Spleen (tissue), 11 donors: ENCODE data around the gene PHACTR1. TPM values are rescaled to one million over a fixed set of nuclear protein-coding genes. Genes with fewer than 3 reads are reported as not detected.

Experiments
- DNase-seq: peaks from one replicate; pipeline ENCODE4 v3.0.0-alpha.2; 2020
- H3K27ac ChIP-seq, 8 donors: fragments of 200-600 bp; sonication (generic) in 7 of 8; 1 replicate in 4 of 8; 2 replicates in 4 of 8; pipeline versions ENCODE4 v1.5.0 to v1.8.0; 2016 to 2021; ENCODE audit warnings: inconsistent platforms in 4 of 8, mild to moderate bottlenecking in 4 of 8, moderate library complexity in 1 of 8
- H3K27me3 ChIP-seq, 7 donors: fragments of 200-600 bp; sonication (generic) in 6 of 7; replicated peaks in 1 of 7; 1 replicate in 4 of 7; 2 replicates in 3 of 7; pipeline versions ENCODE4 v1.5.0 to v1.8.0; 2016 to 2021; ENCODE audit warnings: inconsistent platforms in 3 of 7, mild to moderate bottlenecking in 1 of 7
- H3K36me3 ChIP-seq, 6 donors: fragments of 200-600 bp; sonication (generic) in 5 of 6; 1 replicate in 4 of 6; 2 replicates in 2 of 6; pipeline versions ENCODE4 v1.5.0 to v1.8.0; 2016 to 2021; ENCODE audit warnings: inconsistent platforms in 2 of 6
- H3K4me1 ChIP-seq, 6 donors: fragments of 200-600 bp; sonication (generic) in 5 of 6; 1 replicate in 3 of 6; 2 replicates in 3 of 6; pipeline versions ENCODE4 v1.5.0 to v1.8.0; 2016 to 2021; ENCODE audit warnings: inconsistent platforms in 3 of 6
- H3K4me3 ChIP-seq, 8 donors: fragments of 200-600 bp; sonication (generic) in 7 of 8; 1 replicate in 4 of 8; 2 replicates in 4 of 8; pipeline versions ENCODE4 v1.5.0 to v1.8.0; 2016 to 2021; ENCODE audit warnings: inconsistent platforms in 4 of 8, mild to moderate bottlenecking in 4 of 8, moderate library complexity in 2 of 8
- H3K9me3 ChIP-seq, 8 donors: fragments of 200-600 bp; sonication (generic) in 7 of 8; 1 replicate in 4 of 8; 2 replicates in 4 of 8; pipeline versions ENCODE4 v1.5.0 to v1.8.0; 2016 to 2021; ENCODE audit warnings: inconsistent platforms in 4 of 8
- POLR2A ChIP-seq, 3 donors: fragments of 450-650 bp; IDR thresholded peaks; one replicate each; pipeline ENCODE4 v1.5.1; 2017; ENCODE audit warnings: antibody characterized with exemption in 3 of 3, mild to moderate bottlenecking in 1 of 3
- POLR2AphosphoS5 ChIP-seq, 3 donors: sonication (generic); formaldehyde crosslinking; IDR thresholded peaks; one replicate each; pipeline ENCODE4 v1.5.1; 2017; ENCODE audit warnings: antibody characterized with exemption in 3 of 3
- WGBS, 5 donors: extraction: QIAGEN DNeasy Blood & Tissue Kit in 3 of 5; methylation state at CpG; one replicate each; pipeline versions ENCODE4 v1.1.5 to v1.1.7; 2013 to 2018; 5-methylcytosine and 5-hydroxymethylcytosine counted together
- intact Hi-C: fragments of 100-400 bp; cut with DNase I; formaldehyde crosslinking; loops from one replicate; pipeline ENCODE4 v1.15.0; 2023; ENCODE audit warnings: low total_unique reads
- polyA plus RNA-seq, 3 donors: library from polyadenylated mRNA; stranded (reverse); fragments of 200-250 nt; gene quantifications; one replicate each; pipeline ENCODE4 v1.2.1, GENCODE V29; 2013
- total RNA-seq, 7 donors: library from RNA; depleted of rRNA in 3 of 7; stranded (reverse); fragments of >200 nt in 3 of 7; fragmentation: NEBNext Ultra II Directional in 4 of 7; extraction: Animal tissue kit (Norgen Biotek cat#: 25700) in 4 of 7; gene quantifications; one replicate each; pipeline versions ENCODE4 v1.1.0 to v1.2.1, GENCODE V29; 2016 to 2021
- TF ChIP-seq, protein P1 (sequence below), 11 experiments: fragments of 200-600 bp in 7 of 11; fragments of 450-650 bp in 4 of 11; sonication (generic) in 4 of 11; IDR thresholded peaks in 8 of 11; conservative IDR thresholded peaks in 3 of 11; 1 replicate in 7 of 11; 2 replicates in 4 of 11; pipeline versions ENCODE4 v1.4.0 to v1.8.0; 2016 to 2021; ENCODE audit warnings: antibody characterized with exemption in 11 of 11, inconsistent platforms in 4 of 11, mild to moderate bottlenecking in 1 of 11
- donor health status: healthy with polysubstance abuse.
- donor health status: DM: no; HTN: no; CAD: no; lungs with moderate emphysema.
- donor health status: DM: no; HTN: no; CAD: no.
- donor health status: Bipolar disorder and iron deficiency.
- donor health status: healthy.
- donor health status: DM: no; HTN: no; CAD: no.
- donor health status: DM: yes; HTN: yes; CAD: no.

The PHACTR1 gene
- total and polyA plus RNA-seq, 10 donors = 8.5 to 45.3 (median 30.8) TPM

DNA sequence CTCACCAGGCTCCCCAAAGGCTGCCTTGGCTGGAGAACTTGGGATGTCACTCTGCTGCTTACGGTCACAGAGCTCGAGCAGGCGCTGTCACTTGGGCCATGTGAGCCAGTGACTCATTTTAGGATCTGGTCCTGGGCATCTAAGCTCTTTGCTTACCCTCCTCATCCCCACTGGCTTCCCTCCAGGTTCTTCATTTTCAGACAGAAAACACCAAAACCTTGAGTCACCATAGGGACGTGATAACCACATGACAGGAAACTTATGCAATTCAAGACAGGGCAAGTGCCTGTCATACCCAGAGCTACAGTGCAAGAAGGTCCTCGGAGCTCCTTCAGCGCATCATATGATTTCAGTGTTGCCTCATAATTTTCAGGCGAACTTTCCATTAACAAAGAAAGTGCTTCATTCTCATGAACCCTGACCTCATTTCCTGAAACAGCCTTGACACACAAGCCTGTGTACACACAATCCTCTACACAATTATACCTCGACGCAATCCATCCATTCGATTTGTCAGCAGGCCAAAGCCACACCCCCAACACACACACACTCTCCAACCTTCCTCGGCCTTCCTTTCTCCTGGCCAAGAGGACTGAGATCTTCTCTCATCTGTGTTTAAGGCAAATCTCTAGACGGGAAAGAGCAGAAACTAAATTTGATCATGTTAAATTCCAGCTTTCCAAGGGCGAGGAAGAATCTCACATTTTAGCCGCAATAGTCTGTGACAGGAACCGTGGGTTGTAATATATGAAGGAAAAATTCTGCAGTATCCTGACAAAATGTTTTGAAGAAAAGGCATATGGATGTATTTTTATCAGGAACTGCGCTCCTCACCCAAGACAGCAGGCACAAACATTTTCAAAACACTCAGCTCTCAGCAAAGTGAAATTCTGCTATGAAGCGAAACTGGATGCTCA, 586.4 kb downstream of the PHACTR1 start:
- 39 to 54% (median 44%) methylated on average over 17 of the region's 17 CpGs for WGBS, 5 donors
- intact Hi-C loops = no loop called here
- Histone ChIP-seq H3K4me3 (peak overlapping the region in 1 of 8 donors; percentile 56), H3K27ac (peak overlapping the region; percentile 10 to 90 (median 86)), H3K36me3 (peaks cover 0 to 82% (median 21%) of the 10 kb centered on the region in 6 donors), H3K4me1 (peaks cover 17 to 70% (median 37%) of the 10 kb centered on the region in 6 donors), H3K27me3 (no peaks in the 10 kb centered on the region), H3K9me3 (no peaks in the 10 kb centered on the region)
- TF ChIP-seq, protein P1, sequence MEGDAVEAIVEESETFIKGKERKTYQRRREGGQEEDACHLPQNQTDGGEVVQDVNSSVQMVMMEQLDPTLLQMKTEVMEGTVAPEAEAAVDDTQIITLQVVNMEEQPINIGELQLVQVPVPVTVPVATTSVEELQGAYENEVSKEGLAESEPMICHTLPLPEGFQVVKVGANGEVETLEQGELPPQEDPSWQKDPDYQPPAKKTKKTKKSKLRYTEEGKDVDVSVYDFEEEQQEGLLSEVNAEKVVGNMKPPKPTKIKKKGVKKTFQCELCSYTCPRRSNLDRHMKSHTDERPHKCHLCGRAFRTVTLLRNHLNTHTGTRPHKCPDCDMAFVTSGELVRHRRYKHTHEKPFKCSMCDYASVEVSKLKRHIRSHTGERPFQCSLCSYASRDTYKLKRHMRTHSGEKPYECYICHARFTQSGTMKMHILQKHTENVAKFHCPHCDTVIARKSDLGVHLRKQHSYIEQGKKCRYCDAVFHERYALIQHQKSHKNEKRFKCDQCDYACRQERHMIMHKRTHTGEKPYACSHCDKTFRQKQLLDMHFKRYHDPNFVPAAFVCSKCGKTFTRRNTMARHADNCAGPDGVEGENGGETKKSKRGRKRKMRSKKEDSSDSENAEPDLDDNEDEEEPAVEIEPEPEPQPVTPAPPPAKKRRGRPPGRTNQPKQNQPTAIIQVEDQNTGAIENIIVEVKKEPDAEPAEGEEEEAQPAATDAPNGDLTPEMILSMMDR (IDR thresholded peaks at IDR 0.05 in 8 of 11, conservative IDR thresholded peaks at IDR 0.05 in 3 of 11) = no peak
- TF ChIP-seq POLR2AphosphoS5 (IDR thresholded peaks at IDR 0.05) (peak in 2 of 3 donors; percentile 31 to 89), POLR2A (IDR thresholded peaks at IDR 0.05) (no peak)
- DNase-seq = peak; percentile 87

DNA sequence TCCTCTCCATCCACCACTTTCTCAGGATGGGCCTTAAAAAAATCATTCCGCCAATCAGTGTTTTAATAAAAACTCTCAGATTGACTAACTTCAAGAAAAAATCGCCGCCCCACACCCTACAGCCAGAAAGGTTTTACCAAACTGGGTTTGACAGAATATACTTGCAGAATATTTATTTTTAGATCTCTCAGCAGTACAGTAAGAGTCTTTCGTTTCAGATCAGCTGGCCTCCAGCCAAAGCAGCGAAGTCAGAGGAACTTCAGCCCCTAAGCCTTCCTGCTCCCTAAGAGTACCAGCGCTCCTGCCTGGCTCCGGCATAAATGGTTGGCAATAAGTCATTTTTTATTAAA, 587.1 kb downstream of the PHACTR1 start:
- Histone ChIP-seq H3K27me3 (no peaks in the 10 kb centered on the region), H3K9me3 (no peaks in the 10 kb centered on the region), H3K27ac (peak overlapping the region; percentile 10 to 90 (median 86)), H3K36me3 (peaks cover 0 to 84% (median 19%) of the 10 kb centered on the region in 6 donors), H3K4me1 (peaks cover 17 to 69% (median 39%) of the 10 kb centered on the region in 6 donors), H3K4me3 (peak overlapping the region in 1 of 8 donors; percentile 56)
- TF ChIP-seq POLR2A (IDR thresholded peaks at IDR 0.05) = no peak
- TF ChIP-seq POLR2AphosphoS5 (IDR thresholded peaks at IDR 0.05) = no peak
- TF ChIP-seq, protein P1 (IDR thresholded peaks at IDR 0.05 in 8 of 11, conservative IDR thresholded peaks at IDR 0.05 in 3 of 11) = no peak
- DNase-seq = peak; percentile 88
- WGBS, 5 donors = 24 to 30% (median 28%) methylated on average over 7 of the region's 7 CpGs
- intact Hi-C loops = no loop called here

- H3K36me3 ChIP-seq = peaks cover 0 to 84% (median 19%) of the 10 kb centered on the region in 6 donors
Measured at GRCh38 chr6:13304101-13304500, 587.5 kb downstream of the PHACTR1 start.

More at GRCh38 chr6:13304101-13304500, 587.5 kb downstream of the PHACTR1 start:
- TF ChIP-seq POLR2A (IDR thresholded peaks at IDR 0.05) (no peak), POLR2AphosphoS5 (IDR thresholded peaks at IDR 0.05) (no peak)
- TF ChIP-seq, protein P1 (IDR thresholded peaks at IDR 0.05 in 8 of 11, conservative IDR thresholded peaks at IDR 0.05 in 3 of 11) = no peak
- intact Hi-C loops = no loop called here
- Histone ChIP-seq H3K4me1 (peaks cover 17 to 65% (median 39%) of the 10 kb centered on the region in 6 donors), H3K27ac (peak overlapping the region in 7 of 8 donors; percentile 81 to 90 (median 86)), H3K27me3 (no peaks in the 10 kb centered on the region), H3K4me3 (peak overlapping the region in 1 of 8 donors; percentile 56), H3K9me3 (no peaks in the 10 kb centered on the region)
- DNase-seq = no peak
- WGBS, 5 donors = 61 to 77% (median 74%) methylated on average over 6 of the region's 6 CpGs
